Upper lobe of right lung (tissue), 1 donor: ENCODE measurements around the gene FAM228B. TPM values are rescaled to one million over a fixed set of nuclear protein-coding genes. Genes with fewer than 3 reads are reported as not detected.

Experiments used
- ATAC-seq: fragments of 200-7000 bp; cut with Tn5 transposase; one replicate; pipeline ENCODE4 v1.9.1; 2020; ENCODE audit warnings: mild to moderate bottlenecking, moderate library complexity
- DNase-seq: peaks from one replicate; pipeline ENCODE4 v3.0.0-alpha.2; 2020
- H3K27ac ChIP-seq: fragments of 200-600 bp; one replicate; pipeline ENCODE4 v1.8.0; 2022
- H3K27me3 ChIP-seq: fragments of 200-600 bp; one replicate; pipeline ENCODE4 v1.8.0; 2022; ENCODE audit warnings: mild to moderate bottlenecking
- H3K36me3 ChIP-seq: fragments of 200-600 bp; one replicate; pipeline ENCODE4 v1.8.0; 2022
- H3K4me1 ChIP-seq: fragments of 200-600 bp; one replicate; pipeline ENCODE4 v1.8.0; 2022
- H3K4me3 ChIP-seq: fragments of 200-600 bp; one replicate; pipeline ENCODE4 v1.8.0; 2022; ENCODE audit warnings: mild to moderate bottlenecking
- H3K9me3 ChIP-seq: fragments of 200-600 bp; one replicate; pipeline ENCODE4 v1.8.0; 2022
- CTCF ChIP-seq: fragments of 200-600 bp; IDR thresholded peaks from one replicate; pipeline ENCODE4 v1.8.0; 2022; ENCODE audit warnings: antibody characterized with exemption
- intact Hi-C: fragments of 100-400 bp; cut with DNase I; formaldehyde crosslinking; loops from one replicate; pipeline ENCODE4 v1.11.0; 2022
- total RNA-seq: library from RNA; stranded (reverse); fragmentation: NEBNext Ultra II Directional; extraction: Animal tissue kit (Norgen Biotek cat#: 25700); gene quantifications from one replicate; pipeline ENCODE4 v1.2.1, GENCODE V29; 2021
- donor health status: DM: no; HTN: yes; CAD: no; lungs with severe emphysema.

FAM228B gene
- total RNA-seq, 1 donor from 2014 or later, result 28.4 TPM

- TF ChIP-seq CTCF, result no peak
- peak overlapping the region; percentile 84 for H3K4me3 ChIP-seq
- H3K9me3 ChIP-seq, result no peaks in the 10 kb centered on the region
- DNase-seq (no peak), ATAC-seq (no peak)
- peaks cover 24% of the 10 kb centered on the region for H3K4me1 ChIP-seq
- H3K36me3 ChIP-seq, result peaks cover 41% of the 10 kb centered on the region
- peak overlapping the region; percentile 91 for H3K27ac ChIP-seq
- H3K27me3 ChIP-seq, result no peaks in the 10 kb centered on the region
- intact Hi-C loops, result no loop called here
Observed at GRCh38 chr2:24077535-24077877, 45.8 kb upstream of the FAM228B start.

GRCh38 chr2:24077879-24078278 lies 45.4 kb upstream of the FAM228B start:
- peaks cover 28% of the 10 kb centered on the region for H3K4me1 ChIP-seq
- H3K4me3 ChIP-seq, result peak overlapping the region; percentile 84
- ATAC-seq (no peak), DNase-seq (no peak)
- H3K27ac ChIP-seq, result peak overlapping the region; percentile 91
- no peaks in the 10 kb centered on the region for H3K27me3 ChIP-seq
- peaks cover 41% of the 10 kb centered on the region for H3K36me3 ChIP-seq
- no peak for TF ChIP-seq CTCF
- intact Hi-C loops, result no loop called here
- H3K9me3 ChIP-seq, result no peaks in the 10 kb centered on the region

DNA sequence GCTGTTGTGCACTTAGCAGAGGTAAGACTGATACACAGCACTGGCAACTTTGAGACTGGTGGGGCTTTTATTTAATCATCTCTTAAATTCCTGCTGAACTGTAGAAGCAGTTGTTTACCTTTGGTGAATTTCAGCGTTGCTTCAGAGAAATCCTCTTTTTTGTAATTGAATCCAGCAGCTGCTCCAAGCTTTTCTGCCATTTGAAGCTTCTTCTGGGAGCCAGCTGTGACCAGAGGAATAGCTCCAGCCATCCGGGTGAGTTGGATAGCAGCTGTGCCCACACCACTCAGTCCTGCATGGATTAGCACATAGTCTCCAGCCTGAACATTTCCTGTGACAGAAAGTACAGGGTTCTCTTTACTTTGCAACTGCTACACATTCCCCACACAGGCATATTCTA lies 42.6 kb upstream of the FAM228B start:
- Histone ChIP-seq H3K27ac (no peak overlapping the region), H3K36me3 (peaks cover 28% of the 10 kb centered on the region), H3K27me3 (no peaks in the 10 kb centered on the region), H3K4me1 (peaks cover 30% of the 10 kb centered on the region), H3K9me3 (no peaks in the 10 kb centered on the region), H3K4me3 (no peak overlapping the region)
- TF ChIP-seq CTCF, result no peak
- ATAC-seq (no peak), DNase-seq (no peak)
- intact Hi-C loops, result no loop called here

DNA sequence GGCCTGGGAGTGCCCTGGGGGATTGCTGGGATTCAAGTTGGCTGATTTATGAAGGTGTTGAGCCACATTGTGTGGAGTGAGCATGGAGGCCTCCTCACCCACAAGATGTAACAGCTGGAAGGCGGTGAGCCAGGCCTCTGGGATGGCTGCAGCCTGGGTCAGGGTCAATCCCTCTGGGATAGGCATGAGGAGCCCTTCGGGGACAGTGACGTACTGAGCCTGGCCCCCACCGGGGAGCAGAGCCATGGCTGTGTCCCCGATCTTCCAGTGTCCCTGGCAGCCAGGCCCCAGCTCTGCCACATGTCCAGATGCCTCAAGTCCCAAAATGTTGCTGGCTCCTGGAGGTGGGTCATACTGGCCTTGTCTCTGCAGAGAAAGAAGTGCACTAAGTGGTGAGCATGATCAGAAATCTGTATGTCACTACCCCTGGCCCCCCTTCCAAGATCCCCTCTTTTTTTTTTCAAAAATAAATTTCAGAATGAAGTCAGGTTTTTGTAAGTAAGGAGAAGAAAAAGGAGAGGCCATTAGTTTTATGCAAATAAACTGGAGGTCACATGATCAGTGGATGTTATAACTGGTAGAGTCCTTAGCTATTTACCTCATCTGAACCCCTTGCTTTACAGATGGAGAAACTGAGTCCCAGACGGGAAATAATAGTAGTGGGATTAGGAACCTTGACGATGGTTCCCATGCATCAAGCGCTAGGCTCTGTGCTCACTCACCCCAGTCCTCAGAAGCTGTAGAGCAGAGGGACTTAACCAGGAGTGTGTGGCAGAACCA lies 40.3 kb upstream of the FAM228B start:
- intact Hi-C loops, result no loop called here
- no peaks in the 10 kb centered on the region for H3K9me3 ChIP-seq
- H3K36me3 ChIP-seq, result peaks cover 37% of the 10 kb centered on the region
- H3K27me3 ChIP-seq, result no peaks in the 10 kb centered on the region
- ATAC-seq (no peak), DNase-seq (no peak)
- H3K4me1 ChIP-seq, result peaks cover 23% of the 10 kb centered on the region
- H3K27ac ChIP-seq, result peak overlapping the region; percentile 92
- TF ChIP-seq CTCF, result no peak
- H3K4me3 ChIP-seq, result peak overlapping the region; percentile 63

- ATAC-seq, result no peak
- no peak for TF ChIP-seq CTCF
- peak; percentile 97 for DNase-seq
- peaks cover 22% of the 10 kb centered on the region for H3K4me1 ChIP-seq
- peak overlapping the region; percentile 63 for H3K4me3 ChIP-seq
- peak overlapping the region; percentile 92 for H3K27ac ChIP-seq
- intact Hi-C loops, result no loop called here
- H3K27me3 ChIP-seq, result no peaks in the 10 kb centered on the region
- no peaks in the 10 kb centered on the region for H3K9me3 ChIP-seq
- H3K36me3 ChIP-seq, result peaks cover 36% of the 10 kb centered on the region
Observed at GRCh38 chr2:24083567-24084385, 39.5 kb upstream of the FAM228B start.
